SK-N-SH (cell line): ENCODE data around the gene NAPEPLD.

Experiments
- CHD2 ChIP-seq: fragments of 150-350 bp; IDR thresholded peaks from 2 replicates; pipeline ENCODE4 v1.6.1; 2018; ENCODE audit warnings: low read length; ENCODE audit not compliant: partially characterized antibody
- ELF1 ChIP-seq: IDR thresholded peaks from 2 replicates; pipeline ENCODE4 v1.4.0; 2012
- JUND ChIP-seq: IDR thresholded peaks from 2 replicates; pipeline ENCODE4 v1.4.0; 2012
- NRF1 ChIP-seq: IDR thresholded peaks from 2 replicates; pipeline ENCODE4 v1.6.1; 2012; ENCODE audit warnings: low read depth, mild to moderate bottlenecking, low read length
- RAD21 ChIP-seq: IDR thresholded peaks from 2 replicates; pipeline ENCODE4 v1.6.1; 2012; ENCODE audit warnings: mild to moderate bottlenecking, low read length
- TCF12 ChIP-seq: IDR thresholded peaks from 2 replicates; pipeline ENCODE4 v1.4.0; 2012
- TEAD4 ChIP-seq: IDR thresholded peaks from 2 replicates; pipeline ENCODE4 v1.4.0; 2012; ENCODE audit warnings: mild to moderate bottlenecking, borderline replicate concordance; ENCODE audit not compliant: insufficient read depth
- TF ChIP-seq, protein P1 (sequence below): fragments of 200-600 bp; sonication (generic); IDR thresholded peaks from 2 replicates; pipeline ENCODE4 v1.6.1; 2017; ENCODE audit warnings: antibody characterized with exemption, mild to moderate bottlenecking, moderate library complexity

GRCh38 chr7:103149808-103150180 is 895 bp upstream of the NAPEPLD start:
- TF ChIP-seq RAD21 (no peak), CHD2 (no peak), TCF12 (no peak), JUND (no peak), TEAD4 (no peak), NRF1 (no peak), ELF1 (no peak)
- TF ChIP-seq, protein P1, sequence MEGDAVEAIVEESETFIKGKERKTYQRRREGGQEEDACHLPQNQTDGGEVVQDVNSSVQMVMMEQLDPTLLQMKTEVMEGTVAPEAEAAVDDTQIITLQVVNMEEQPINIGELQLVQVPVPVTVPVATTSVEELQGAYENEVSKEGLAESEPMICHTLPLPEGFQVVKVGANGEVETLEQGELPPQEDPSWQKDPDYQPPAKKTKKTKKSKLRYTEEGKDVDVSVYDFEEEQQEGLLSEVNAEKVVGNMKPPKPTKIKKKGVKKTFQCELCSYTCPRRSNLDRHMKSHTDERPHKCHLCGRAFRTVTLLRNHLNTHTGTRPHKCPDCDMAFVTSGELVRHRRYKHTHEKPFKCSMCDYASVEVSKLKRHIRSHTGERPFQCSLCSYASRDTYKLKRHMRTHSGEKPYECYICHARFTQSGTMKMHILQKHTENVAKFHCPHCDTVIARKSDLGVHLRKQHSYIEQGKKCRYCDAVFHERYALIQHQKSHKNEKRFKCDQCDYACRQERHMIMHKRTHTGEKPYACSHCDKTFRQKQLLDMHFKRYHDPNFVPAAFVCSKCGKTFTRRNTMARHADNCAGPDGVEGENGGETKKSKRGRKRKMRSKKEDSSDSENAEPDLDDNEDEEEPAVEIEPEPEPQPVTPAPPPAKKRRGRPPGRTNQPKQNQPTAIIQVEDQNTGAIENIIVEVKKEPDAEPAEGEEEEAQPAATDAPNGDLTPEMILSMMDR, result no peak
